Keratinocyte (primary cell): ENCODE results near the gene MAP3K1. TPM values are rescaled to one million over a fixed set of nuclear protein-coding genes. Genes with fewer than 3 reads are reported as not detected.

Experiments
- DNase-seq: peaks from one replicate; pipeline ENCODE4 v3.0.0-alpha.2; 2011; ENCODE audit warnings: low read depth, missing footprints, low spot score
- FAIRE-seq: peaks from 2 replicates; lab custom pipeline; 2011; peaks lifted over from hg19 to GRCh38; lab: Jason Lieb, UNC
- H2AFZ ChIP-seq: 2 replicates; pipeline ENCODE4 v1.6.0; 2012; ENCODE audit warnings: low read length, control low read depth, inconsistent platforms; ENCODE audit not compliant: control insufficient read depth
- H3K27ac ChIP-seq: 2 replicates; pipeline ENCODE4 v1.5.1; 2011; ENCODE audit warnings: low read length; ENCODE audit not compliant: control insufficient read depth, insufficient read depth
- H3K27me3 ChIP-seq: 3 replicates; pipeline ENCODE4 v1.6.0; 2011; ENCODE audit warnings: low read length; ENCODE audit not compliant: control insufficient read depth, insufficient read depth; ENCODE audit errors: extremely low read depth
- H3K36me3 ChIP-seq, 2 experiments: 2 replicates in 1 of 2; 3 replicates in 1 of 2; pipeline ENCODE4 v1.5.1; 2011; ENCODE audit warnings: low read length in 2 of 2, mild to moderate bottlenecking in 1 of 2; ENCODE audit not compliant: control insufficient read depth in 2 of 2, insufficient read depth in 2 of 2; ENCODE audit errors: extremely low read depth in 1 of 2
- H3K4me1 ChIP-seq: 3 replicates; pipeline ENCODE4 v1.5.1; 2011; ENCODE audit warnings: low read length; ENCODE audit not compliant: control insufficient read depth, insufficient read depth; ENCODE audit errors: extremely low read depth
- H3K4me2 ChIP-seq: 3 replicates; pipeline ENCODE4 v1.6.0; 2011; ENCODE audit warnings: low read depth, low read length; ENCODE audit not compliant: control insufficient read depth, insufficient read depth; ENCODE audit errors: extremely low read depth
- H3K4me3 ChIP-seq, 3 experiments: fragments of 200-600 bp in 1 of 3; sonication (generic) in 1 of 3; 2 replicates in 2 of 3; 3 replicates in 1 of 3; pipeline ENCODE4 v1.5.1; 2011 to 2016; ENCODE audit warnings: low read length in 3 of 3, mild to moderate bottlenecking in 3 of 3, control low read depth in 2 of 3, inconsistent platforms in 1 of 3, low read depth in 1 of 3, mixed read lengths in 1 of 3, mixed run types in 1 of 3, moderate library complexity in 1 of 3; ENCODE audit not compliant: control insufficient read depth in 2 of 3, insufficient read depth in 2 of 3; ENCODE audit errors: extremely low read depth in 1 of 3
- H3K79me2 ChIP-seq: 2 replicates; pipeline ENCODE4 v1.6.0; 2012; ENCODE audit warnings: low read length; ENCODE audit not compliant: control insufficient read depth, insufficient read depth
- H3K9ac ChIP-seq: 3 replicates; pipeline ENCODE4 v1.6.0; 2011; ENCODE audit warnings: low read length; ENCODE audit not compliant: control insufficient read depth, insufficient read depth; ENCODE audit errors: extremely low read depth
- H3K9me1 ChIP-seq: 3 replicates; pipeline ENCODE4 v1.6.0; 2011; ENCODE audit warnings: low read length; ENCODE audit not compliant: control insufficient read depth, insufficient read depth; ENCODE audit errors: extremely low read depth
- H3K9me3 ChIP-seq: 2 replicates; pipeline ENCODE4 v1.5.1; 2012; ENCODE audit warnings: low read depth, low read length; ENCODE audit not compliant: control insufficient read depth
- H4K20me1 ChIP-seq: 3 replicates; pipeline ENCODE4 v1.6.0; 2011; ENCODE audit warnings: low read length; ENCODE audit not compliant: control insufficient read depth, insufficient read depth; ENCODE audit errors: extremely low read depth
- EZH2 ChIP-seq: IDR thresholded peaks from one replicate; pipeline ENCODE4 v1.6.1; 2012; ENCODE audit warnings: inconsistent platforms, mild to moderate bottlenecking, low read length, moderate library complexity
- dilution Hi-C: fragments of 300-500 bp; cut with MboI; formaldehyde crosslinking; loops from one replicate; pipeline ENCODE4 v1.7.0; 2020; ENCODE audit warnings: low sequenced_read_pairs; ENCODE audit not compliant: extremely low pct_ligation_motif_present
- polyA plus RNA-seq, 5 experiments: library from polyadenylated mRNA; depleted of rRNA in 3 of 5; stranded (reverse) in 3 of 5; stranded (forward) in 1 of 5; unstranded in 1 of 5; fragments of >200 nt; gene quantifications; 1 replicate in 1 of 5; 2 replicates in 3 of 5; 3 replicates in 1 of 5; pipeline versions ENCODE4 v1.2.1 to v1.2.3, GENCODE V29; 2011 to 2012; ENCODE audit warnings: missing spikeins in 2 of 5, low read depth in 1 of 5, low replicate concordance in 1 of 5
- TF ChIP-seq, protein P1 (sequence below), 3 experiments: IDR thresholded peaks in 1 of 3; conservative IDR thresholded peaks in 1 of 3; optimal IDR thresholded peaks in 1 of 3; 2 replicates in 2 of 3; 3 replicates in 1 of 3; pipeline versions ENCODE3 to v1.5.1; 2011; ENCODE audit warnings: low read length in 3 of 3, mild to moderate bottlenecking in 3 of 3, moderate library complexity in 2 of 3, control low read depth in 1 of 3, inconsistent platforms in 1 of 3; ENCODE audit not compliant: insufficient read depth in 2 of 3; ENCODE audit errors: extremely low read depth in 1 of 3

MAP3K1 gene
- polyA plus RNA-seq, 1 donor (not counting 4 experiments of a cell fraction or from before 2014, with no cell fraction given) = 8.0 TPM

DNA sequence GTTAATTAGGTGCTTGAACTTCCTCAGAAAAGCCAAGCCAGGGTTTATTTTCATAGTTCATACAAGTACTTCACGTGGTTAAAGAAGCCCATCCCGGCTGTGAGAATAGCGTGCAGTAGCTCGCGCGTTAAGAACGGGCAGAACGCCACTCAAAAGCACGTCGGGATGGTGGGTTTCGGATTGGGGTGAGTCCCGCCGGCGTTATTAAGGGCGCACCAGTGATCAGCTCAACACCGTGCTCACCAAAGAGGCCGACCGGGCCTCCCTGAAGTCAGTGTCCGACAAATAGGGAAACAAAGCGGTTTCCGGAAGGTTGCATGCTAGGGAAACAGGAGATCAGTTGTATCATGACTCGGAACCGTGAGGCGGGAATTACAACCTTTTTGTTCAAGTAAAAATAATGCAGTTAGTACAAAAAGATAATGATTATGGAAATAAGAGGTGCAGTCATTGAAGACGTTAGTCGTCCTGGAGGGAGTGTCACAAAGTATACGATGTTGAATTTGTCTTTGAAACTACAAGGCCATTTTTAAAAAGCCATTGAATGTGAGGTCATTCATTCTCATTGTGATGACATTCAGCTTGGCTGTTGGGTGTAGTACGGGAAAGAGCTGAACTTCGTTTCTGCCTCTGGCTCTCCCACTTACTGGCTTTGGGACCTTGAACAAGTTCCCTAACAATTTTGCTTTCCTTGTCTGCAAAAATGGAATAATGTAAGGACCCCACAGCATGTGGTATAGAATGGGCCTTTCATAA lies 95.0 kb downstream of the MAP3K1 start:
- H3K79me2 ChIP-seq = no peaks in the 10 kb centered on the region

DNA sequence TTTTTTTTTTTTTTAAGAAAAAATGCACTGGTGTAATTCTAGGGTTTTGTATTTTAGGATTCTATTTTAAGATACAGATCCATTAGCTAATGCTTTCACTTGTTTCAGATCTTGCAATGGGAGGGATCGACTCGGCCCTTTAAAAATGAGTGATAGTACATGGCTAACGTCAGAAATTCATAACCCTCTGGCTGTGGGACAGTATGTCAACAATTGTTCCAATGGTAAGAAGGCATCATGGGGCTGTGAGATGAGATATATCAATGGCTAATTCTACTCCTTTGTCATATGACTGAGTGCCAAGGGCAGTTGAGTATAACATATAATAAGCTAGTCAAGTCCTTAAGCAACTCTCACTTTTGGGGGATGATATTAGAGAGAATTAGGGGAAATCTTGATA lies 98.4 kb downstream of the MAP3K1 start:
- no peaks in the 10 kb centered on the region for H3K9me1 ChIP-seq
- H3K9ac ChIP-seq = no peak overlapping the region
- no peak for TF ChIP-seq EZH2
- TF ChIP-seq, protein P1, sequence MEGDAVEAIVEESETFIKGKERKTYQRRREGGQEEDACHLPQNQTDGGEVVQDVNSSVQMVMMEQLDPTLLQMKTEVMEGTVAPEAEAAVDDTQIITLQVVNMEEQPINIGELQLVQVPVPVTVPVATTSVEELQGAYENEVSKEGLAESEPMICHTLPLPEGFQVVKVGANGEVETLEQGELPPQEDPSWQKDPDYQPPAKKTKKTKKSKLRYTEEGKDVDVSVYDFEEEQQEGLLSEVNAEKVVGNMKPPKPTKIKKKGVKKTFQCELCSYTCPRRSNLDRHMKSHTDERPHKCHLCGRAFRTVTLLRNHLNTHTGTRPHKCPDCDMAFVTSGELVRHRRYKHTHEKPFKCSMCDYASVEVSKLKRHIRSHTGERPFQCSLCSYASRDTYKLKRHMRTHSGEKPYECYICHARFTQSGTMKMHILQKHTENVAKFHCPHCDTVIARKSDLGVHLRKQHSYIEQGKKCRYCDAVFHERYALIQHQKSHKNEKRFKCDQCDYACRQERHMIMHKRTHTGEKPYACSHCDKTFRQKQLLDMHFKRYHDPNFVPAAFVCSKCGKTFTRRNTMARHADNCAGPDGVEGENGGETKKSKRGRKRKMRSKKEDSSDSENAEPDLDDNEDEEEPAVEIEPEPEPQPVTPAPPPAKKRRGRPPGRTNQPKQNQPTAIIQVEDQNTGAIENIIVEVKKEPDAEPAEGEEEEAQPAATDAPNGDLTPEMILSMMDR (optimal IDR thresholded peaks at IDR 0.05 in 1 of 3, IDR thresholded peaks at IDR 0.05 in 1 of 3, conservative IDR thresholded peaks at IDR 0.05 in 1 of 3; ENCODE audit: extremely low read depth in 1 of 3, insufficient read depth in 2 of 3, low read length in 3 of 3) = no peak
- no peaks in the 10 kb centered on the region for H3K79me2 ChIP-seq
- dilution Hi-C loops = no loop called here
- no peaks in the 10 kb centered on the region for H3K9me3 ChIP-seq
- FAIRE-seq (no peak), DNase-seq (no peak)
- no peak overlapping the region for H3K27ac ChIP-seq
- no peak overlapping the region for H3K4me3 ChIP-seq
- H3K4me1 ChIP-seq = peaks cover 12% of the 10 kb centered on the region
- H3K27me3 ChIP-seq = no peaks in the 10 kb centered on the region
- H3K36me3 ChIP-seq = peaks cover 0 to 2% of the 10 kb centered on the region in 2 experiments
- no peak overlapping the region for H3K4me2 ChIP-seq
- H2AFZ ChIP-seq = no peak overlapping the region
- no peaks in the 10 kb centered on the region for H4K20me1 ChIP-seq

More for the DNA sequence above, 95.0 kb downstream of the MAP3K1 start:
- Histone ChIP-seq H3K9me3 (no peaks in the 10 kb centered on the region), H3K9me1 (no peaks in the 10 kb centered on the region), H2AFZ (peak overlapping the region; percentile 98), H3K4me1 (peaks cover 16% of the 10 kb centered on the region), H3K27me3 (no peaks in the 10 kb centered on the region), H4K20me1 (no peaks in the 10 kb centered on the region), H3K9ac (peak overlapping the region; percentile 97), H3K36me3 (peaks cover 0 to 2% of the 10 kb centered on the region in 2 experiments), H3K27ac (peak overlapping the region; percentile 98), H3K4me3 (peak overlapping the region; percentile 41 to 96 (median 91)), H3K4me2 (peak overlapping the region; percentile 97)
- no peak for FAIRE-seq
- TF ChIP-seq EZH2 = no peak
- TF ChIP-seq, protein P1 (optimal IDR thresholded peaks at IDR 0.05 in 1 of 3, IDR thresholded peaks at IDR 0.05 in 1 of 3, conservative IDR thresholded peaks at IDR 0.05 in 1 of 3; ENCODE audit: extremely low read depth in 1 of 3, insufficient read depth in 2 of 3, low read length in 3 of 3) = no peak
- dilution Hi-C loops = no loop called here
- peak; percentile 11 for DNase-seq
